NCI-H526 treated with DMSO at 0.1 percent for 48 hours (cell line): ENCODE measurements around the gene KCNAB3.

ENCODE experiments used
- DNase-seq: peaks from one replicate; lab custom pipeline; 2025; lab: John Stamatoyannopoulos, UW

The KCNAB3 gene

GRCh38 chr17:7940034-7940433, 10.4 kb upstream of the KCNAB3 start:
- no peak for DNase-seq

- no peak for DNase-seq
These were observed 6.2 kb upstream of the KCNAB3 start for GRCh38 chr17:7935859-7936258.

- DNase-seq = no peak
These were observed 3.3 kb upstream of the KCNAB3 start for GRCh38 chr17:7932949-7933348.

GRCh38 chr17:7932483-7932891, 2.8 kb upstream of the KCNAB3 start:
- no peak for DNase-seq

GRCh38 chr17:7931709-7932482, 2.2 kb upstream of the KCNAB3 start, which contains the start of the genes CNTROB and TRAPPC1:
TSS of gene CNTROB (plus strand) at chr17:7932206. CDS start at chr17:7933080, 874 bp downstream.
TSS of gene TRAPPC1 (minus strand) at chr17:7931946. CDS start at chr17:7931829, 117 bp downstream.
- peak; percentile 93 for DNase-seq

GRCh38 chr17:7930841-7931631, 1.4 kb upstream of the KCNAB3 start:
- no peak for DNase-seq

GRCh38 chr17:7927596-7927995, 2.1 kb downstream of the KCNAB3 start:
- DNase-seq = no peak

- DNase-seq = no peak
These were observed 6.6 kb downstream of the KCNAB3 start for GRCh38 chr17:7922845-7923628.

- no peak for DNase-seq
These were observed 7.3 kb downstream of the KCNAB3 start for GRCh38 chr17:7922269-7922844.

- no peak for DNase-seq
These were observed 12.8 kb downstream of the KCNAB3 start for GRCh38 chr17:7916808-7917207.

GRCh38 chr17:7916385-7916682, 13.3 kb downstream of the KCNAB3 start:
- DNase-seq = no peak

- peak; percentile 65 for DNase-seq
These were observed 13.9 kb downstream of the KCNAB3 start, which contains the start of gene RNF227 for GRCh38 chr17:7915611-7916384. TSS of gene RNF227 (minus strand) at chr17:7916289. CDS start at chr17:7916195, 94 bp downstream.

GRCh38 chr17:7915179-7915610, 14.5 kb downstream of the KCNAB3 start:
- DNase-seq = no peak

GRCh38 chr17:7912927-7913524, 16.6 kb downstream of the KCNAB3 start:
- DNase-seq = peak; percentile 23

GRCh38 chr17:7911116-7911515, 18.5 kb downstream of the KCNAB3 start:
- no peak for DNase-seq

- DNase-seq = no peak
These were observed 18.9 kb downstream of the KCNAB3 start for GRCh38 chr17:7910711-7911110.

- DNase-seq = no peak
These were observed 19.4 kb downstream of the KCNAB3 start for GRCh38 chr17:7910281-7910680.

- DNase-seq = no peak
These were observed 20.6 kb downstream of the KCNAB3 start for GRCh38 chr17:7909089-7909488.

- no peak for DNase-seq
These were observed 26.2 kb downstream of the KCNAB3 start for GRCh38 chr17:7903154-7904103.

GRCh38 chr17:7897773-7898172, 31.9 kb downstream of the KCNAB3 start:
- no peak for DNase-seq
